ENCODE measurements around the gene FOXJ3. TPM values are rescaled to one million over a fixed set of nuclear protein-coding genes. Genes with fewer than 3 reads are reported as not detected.

FOXJ3 gene
- total RNA-seq, 4 donors from 2014 or later = 31.2 to 88.4 (median 81.5) TPM

DNA sequence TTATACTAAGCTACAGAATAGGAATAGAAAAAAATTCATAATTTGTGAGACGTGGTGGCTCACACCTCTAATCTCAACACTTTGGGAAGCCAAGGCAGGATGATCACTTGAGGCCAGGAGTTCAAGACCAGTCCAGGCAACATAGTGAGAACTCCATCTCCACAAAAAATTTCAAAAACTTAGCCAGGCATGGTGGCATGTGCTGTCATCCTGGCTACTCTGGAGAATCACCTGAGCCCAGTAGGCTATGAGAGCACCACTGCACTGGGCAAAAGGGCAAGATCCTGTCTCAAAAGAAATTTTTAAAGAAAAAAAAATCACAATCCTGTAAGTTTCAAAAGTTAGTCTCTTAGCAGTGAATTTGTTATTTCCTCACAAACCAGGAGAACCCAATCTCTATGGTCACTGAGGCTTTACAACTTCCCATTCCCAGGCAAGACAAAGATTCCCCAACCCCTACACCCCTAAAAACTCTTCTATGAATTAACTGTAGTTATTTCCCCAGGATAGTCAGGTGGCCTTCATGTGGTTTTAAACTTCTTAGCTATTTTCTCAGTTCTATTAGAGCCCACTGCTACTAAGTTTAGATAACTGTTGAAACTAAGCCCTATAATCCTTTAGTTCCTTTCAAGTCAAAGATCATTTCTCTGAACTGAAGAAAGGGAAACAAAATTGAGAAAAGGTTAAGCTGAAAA lies 74.5 kb downstream of the FOXJ3 start:
- no peak for DNase-seq
- Histone ChIP-seq H3K27ac (no peak overlapping the region), H3K9me3 (no peaks in the 10 kb centered on the region), H3K36me3 (no peaks in the 10 kb centered on the region), H3K4me3 (no peak overlapping the region), H3K27me3 (no peaks in the 10 kb centered on the region), H3K4me1 (no peaks in the 10 kb centered on the region)
- intact Hi-C loops (cut with DNase I; ENCODE audit: low total_unique reads) = no loop called here
- TF ChIP-seq CTCF (IDR thresholded peaks at IDR 0.05) (no peak), POLR2A (IDR thresholded peaks at IDR 0.05) (no peak)

GRCh38 chr1:42259739-42260064 lies 75.3 kb downstream of the FOXJ3 start:
- TF ChIP-seq CTCF (IDR thresholded peaks at IDR 0.05) (no peak), POLR2A (IDR thresholded peaks at IDR 0.05) (no peak)
- Histone ChIP-seq H3K36me3 (no peaks in the 10 kb centered on the region), H3K4me3 (no peak overlapping the region), H3K4me1 (no peaks in the 10 kb centered on the region), H3K27me3 (no peaks in the 10 kb centered on the region), H3K27ac (peak overlapping the region in 1 of 2 donors; percentile 1), H3K9me3 (no peaks in the 10 kb centered on the region)
- intact Hi-C loops (cut with DNase I; ENCODE audit: low total_unique reads) = no loop called here
- DNase-seq = no peak

DNA sequence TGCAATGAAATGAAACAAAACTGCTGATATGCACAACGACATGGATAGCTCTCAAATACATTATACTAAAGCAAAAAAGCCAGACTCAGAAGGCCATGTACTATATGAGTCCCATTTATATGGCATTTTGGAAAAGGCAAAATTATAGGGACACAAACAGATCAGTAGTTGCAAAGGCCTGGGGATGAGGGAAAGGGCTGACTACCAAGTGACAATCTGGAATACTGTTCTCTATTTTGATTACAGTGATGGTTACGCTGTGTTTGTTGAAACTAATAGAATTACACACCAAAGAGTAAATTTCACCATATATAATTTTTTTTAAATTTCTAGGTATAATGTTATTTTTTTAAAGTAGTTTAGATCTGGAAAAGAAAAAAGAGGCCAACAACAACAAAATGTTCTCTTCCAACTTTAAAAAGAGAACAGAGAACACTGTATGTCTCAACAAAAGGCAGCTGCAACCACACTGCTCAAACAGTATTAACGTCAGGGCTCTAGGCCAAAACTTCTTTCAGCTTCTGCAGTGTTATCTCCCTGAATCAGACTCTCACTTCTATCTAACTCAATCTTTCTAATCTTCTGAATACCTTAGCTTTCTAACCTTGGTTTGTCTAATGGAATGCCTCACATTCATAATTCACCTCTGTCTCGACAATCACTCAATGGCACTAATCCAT lies 75.8 kb downstream of the FOXJ3 start:
- no peak for DNase-seq
- TF ChIP-seq CTCF (IDR thresholded peaks at IDR 0.05) = no peak
- no peak for TF ChIP-seq POLR2A (IDR thresholded peaks at IDR 0.05)
- H3K27ac ChIP-seq = peak overlapping the region in 1 of 2 donors; percentile 1
- no peak overlapping the region for H3K4me3 ChIP-seq
- H3K27me3 ChIP-seq = no peaks in the 10 kb centered on the region
- intact Hi-C loops (cut with DNase I; ENCODE audit: low total_unique reads) = no loop called here
- H3K9me3 ChIP-seq = no peaks in the 10 kb centered on the region
- no peaks in the 10 kb centered on the region for H3K36me3 ChIP-seq
- no peaks in the 10 kb centered on the region for H3K4me1 ChIP-seq

- H3K27ac ChIP-seq = no peak overlapping the region
- DNase-seq = no peak
- H3K9me3 ChIP-seq = no peaks in the 10 kb centered on the region
- TF ChIP-seq CTCF (IDR thresholded peaks at IDR 0.05) (no peak), POLR2A (IDR thresholded peaks at IDR 0.05) (no peak)
- H3K4me1 ChIP-seq = no peaks in the 10 kb centered on the region
- H3K27me3 ChIP-seq = no peaks in the 10 kb centered on the region
- H3K36me3 ChIP-seq = no peaks in the 10 kb centered on the region
- H3K4me3 ChIP-seq = no peak overlapping the region
- intact Hi-C loops (cut with DNase I; ENCODE audit: low total_unique reads) = no loop called here
These were observed 76.8 kb downstream of the FOXJ3 start for GRCh38 chr1:42258218-42258617.

DNA sequence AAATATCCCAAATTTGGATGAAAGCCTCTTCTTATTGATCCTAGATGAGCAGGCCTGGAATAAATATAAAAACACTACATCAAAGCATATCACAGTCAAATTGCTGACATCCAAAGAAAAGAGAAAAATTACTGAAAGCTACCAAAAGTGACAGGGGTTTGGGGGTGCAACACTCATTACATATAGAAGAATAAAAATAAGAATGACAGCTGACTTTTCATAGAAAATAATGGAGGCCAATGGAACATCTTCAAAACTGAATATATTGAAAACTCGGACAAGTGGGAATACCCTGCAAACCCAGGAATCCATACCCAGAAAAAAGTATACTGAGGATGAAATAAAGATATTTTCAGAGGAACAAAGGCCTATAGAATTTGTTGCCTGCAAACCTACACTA lies 84.0 kb downstream of the FOXJ3 start:
- Histone ChIP-seq H3K27ac (no peak overlapping the region), H3K4me3 (no peak overlapping the region), H3K4me1 (no peaks in the 10 kb centered on the region), H3K27me3 (no peaks in the 10 kb centered on the region), H3K9me3 (no peaks in the 10 kb centered on the region), H3K36me3 (no peaks in the 10 kb centered on the region)
- DNase-seq = no peak
- intact Hi-C loops (cut with DNase I; ENCODE audit: low total_unique reads) = no loop called here
- TF ChIP-seq CTCF (IDR thresholded peaks at IDR 0.05) (no peak), POLR2A (IDR thresholded peaks at IDR 0.05) (no peak)

Data from uterus (tissue), 4 donors.